SK-N-SH (cell line): Measurements from ENCODE around the gene PGK2. TPM values are rescaled to one million over a fixed set of nuclear protein-coding genes. Genes with fewer than 3 reads are reported as not detected.

Source experiments
- ELF1 ChIP-seq: IDR thresholded peaks from 2 replicates; pipeline ENCODE4 v1.4.0; 2012
- EP300 ChIP-seq, 2 experiments: IDR thresholded peaks; 2 replicates each; pipeline versions ENCODE4 v1.4.0 to v1.6.1; 2012; ENCODE audit warnings: borderline replicate concordance in 1 of 2, low read depth in 1 of 2, low read length in 1 of 2
- EZH2phosphoT487 ChIP-seq: fragments of 200-600 bp; sonication (generic); IDR thresholded peaks from 2 replicates; pipeline ENCODE4 v1.6.1; 2017; ENCODE audit warnings: low read depth, mixed run types, mild to moderate bottlenecking, antibody characterized with exemption, moderate library complexity, borderline replicate concordance
- GABPA ChIP-seq: IDR thresholded peaks from 2 replicates; pipeline ENCODE4 v1.4.0; 2012; ENCODE audit warnings: low read depth, mild to moderate bottlenecking
- MEF2A ChIP-seq: IDR thresholded peaks from 2 replicates; pipeline ENCODE4 v1.4.0; 2012; ENCODE audit warnings: low read depth, borderline replicate concordance
- NRF1 ChIP-seq: IDR thresholded peaks from 2 replicates; pipeline ENCODE4 v1.6.1; 2012; ENCODE audit warnings: low read depth, mild to moderate bottlenecking, low read length
- RCOR1 ChIP-seq: fragments of 150-350 bp; IDR thresholded peaks from 2 replicates; pipeline ENCODE4 v1.6.1; 2017; ENCODE audit warnings: antibody characterized with exemption, low read length
- RFX5 ChIP-seq: IDR thresholded peaks from 2 replicates; pipeline ENCODE4 v1.6.1; 2012; ENCODE audit warnings: mild to moderate bottlenecking, improper control_type of control experiment, low read length
- TCF12 ChIP-seq: IDR thresholded peaks from 2 replicates; pipeline ENCODE4 v1.4.0; 2012
- ZBTB33 ChIP-seq: IDR thresholded peaks from 2 replicates; pipeline ENCODE4 v1.4.0; 2012; ENCODE audit warnings: low read depth, borderline replicate concordance
- polyA plus RNA-seq, 3 experiments: library from polyadenylated mRNA; depleted of rRNA; stranded (reverse); fragments of >200 nt; gene quantifications; 2 replicates each; pipeline ENCODE4 v1.2.3, GENCODE V29; 2012

PGK2 gene
- polyA plus RNA-seq, 1 of the 3 experiments (the other 2 are of a cell fraction) = not detected

- TF ChIP-seq EP300 (IDR thresholded peaks at IDR 0.05; ENCODE audit: borderline replicate concordance in 1 of 2, low read depth in 1 of 2, low read length in 1 of 2) (no peak), GABPA (no peak), RFX5 (no peak), ZBTB33 (no peak), NRF1 (no peak), MEF2A (no peak), RCOR1 (no peak), EZH2phosphoT487 (no peak), TCF12 (no peak), ELF1 (no peak)
These were observed 51.0 kb downstream of the PGK2 start (continued) for GRCh38 chr6:49736017-49736508.

Other genes starting within 250 kb of the PGK2 start
- not detected in 2 replicates for gene C6orf141, start 236.6 kb downstream of the PGK2 start, polyA plus RNA-seq (2012; rRNA removed)
- gene RHAG, start 150.4 kb downstream of the PGK2 start, polyA plus RNA-seq (2012; rRNA removed) = not detected in 2 replicates
- not detected in 2 replicates for gene CRISP2, start 73.7 kb downstream of the PGK2 start, polyA plus RNA-seq (2012; rRNA removed)
- not detected in 2 replicates for gene CRISP3, start 42.9 kb downstream of the PGK2 start, polyA plus RNA-seq (2012; rRNA removed)
- gene CRISP1, start 79.2 kb upstream of the PGK2 start, polyA plus RNA-seq (2012; rRNA removed) = not detected in 2 replicates
- gene DEFB114, start 176.9 kb upstream of the PGK2 start, polyA plus RNA-seq (2012; rRNA removed) = not detected in 2 replicates
- gene DEFB113, start 182.3 kb upstream of the PGK2 start, polyA plus RNA-seq (2012; rRNA removed) = not detected in 2 replicates
- gene DEFB110, start 234.7 kb upstream of the PGK2 start, polyA plus RNA-seq (2012; rRNA removed) = not detected in 2 replicates